GDM1 (cell line): ENCODE results near the gene KCTD16.

Source experiments
- DNase-seq: peaks from one replicate; lab custom pipeline; 2025; lab: John Stamatoyannopoulos, UW

The KCTD16 gene

DNA sequence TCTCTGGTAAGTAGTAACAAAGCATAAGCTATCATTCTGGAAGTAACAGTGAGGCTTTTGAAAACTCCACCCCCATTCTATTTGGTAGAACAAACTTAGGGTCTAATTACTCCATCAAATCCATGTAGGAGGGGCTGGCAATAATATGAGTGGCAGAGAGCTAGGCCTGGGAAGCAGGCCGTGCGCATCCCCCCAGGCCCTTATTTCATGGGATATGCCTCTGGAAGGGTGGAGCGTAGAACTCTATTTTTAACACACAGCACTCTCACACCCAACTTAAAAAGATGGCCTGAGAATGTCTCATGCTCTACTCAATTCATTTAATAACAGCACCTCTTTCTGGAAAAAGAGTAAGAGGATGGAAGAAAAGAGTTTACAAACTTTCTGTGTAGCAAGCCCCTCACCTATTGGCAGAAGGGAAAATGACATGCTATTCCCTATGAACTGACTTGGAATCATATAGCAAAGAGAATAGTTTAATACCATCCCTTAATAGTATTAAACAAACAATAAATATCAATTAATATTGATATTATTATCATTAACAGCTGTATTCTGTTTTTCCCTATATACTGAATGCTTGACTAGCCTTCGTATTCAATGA, 233.2 kb downstream of the KCTD16 start:
- no peak for DNase-seq

DNA sequence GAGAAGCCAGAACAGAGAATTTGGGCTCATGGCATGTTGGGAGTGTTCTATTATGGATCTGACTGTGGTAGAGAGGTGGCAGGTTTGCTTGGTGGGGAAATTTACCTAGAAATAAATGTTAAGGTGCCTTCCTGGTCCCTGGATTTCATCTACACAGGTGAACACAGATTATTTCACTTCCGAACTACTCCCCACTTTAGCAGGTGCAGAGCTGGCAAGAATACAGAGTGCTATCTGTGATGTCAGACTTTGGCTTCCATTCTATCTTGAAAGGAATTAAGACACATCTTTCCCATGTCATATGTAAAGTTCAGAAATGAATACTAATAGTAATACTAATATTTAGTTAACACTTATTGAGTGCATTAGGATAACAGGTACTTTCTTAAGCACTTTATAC, 234.0 kb downstream of the KCTD16 start:
- DNase-seq = no peak

DNA sequence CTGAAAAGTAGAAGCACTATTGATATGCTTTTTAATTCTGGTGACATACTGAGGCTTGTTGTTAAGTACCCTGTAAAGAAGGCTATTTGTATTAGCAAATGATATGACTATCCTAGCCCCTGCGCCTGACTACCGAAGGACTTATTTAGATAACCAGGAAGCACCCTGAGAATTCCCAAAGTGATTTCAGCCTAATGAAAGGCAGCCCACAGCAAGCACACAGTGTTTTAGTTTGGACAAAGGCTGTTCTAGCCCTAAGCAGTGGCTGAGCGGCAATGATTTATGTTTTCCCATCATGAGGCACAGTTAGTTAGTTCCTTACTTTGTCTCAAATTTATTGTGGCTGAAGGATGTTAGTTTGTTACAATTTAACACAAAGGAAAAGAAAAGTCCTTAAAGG, 235.3 kb downstream of the KCTD16 start:
- DNase-seq = no peak

DNA sequence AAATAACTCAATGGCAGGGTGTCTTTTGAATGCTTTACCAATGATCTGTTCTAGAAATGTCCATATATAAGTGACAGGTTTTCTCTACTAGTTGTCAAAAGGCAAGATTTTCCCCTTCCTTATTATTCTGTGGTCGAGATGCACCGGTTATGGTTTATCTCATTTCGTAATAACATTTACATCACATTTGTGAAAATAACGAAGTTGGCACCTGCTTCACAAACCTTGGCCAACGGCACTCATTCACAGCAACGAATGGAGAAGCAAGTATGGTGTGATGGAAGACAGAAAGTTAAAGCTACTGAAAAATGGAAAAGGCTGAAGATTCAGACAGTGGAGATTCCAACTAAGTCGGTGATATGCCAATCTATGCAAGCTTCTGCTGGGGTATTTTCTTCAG, 235.8 kb downstream of the KCTD16 start:
- no peak for DNase-seq

DNA sequence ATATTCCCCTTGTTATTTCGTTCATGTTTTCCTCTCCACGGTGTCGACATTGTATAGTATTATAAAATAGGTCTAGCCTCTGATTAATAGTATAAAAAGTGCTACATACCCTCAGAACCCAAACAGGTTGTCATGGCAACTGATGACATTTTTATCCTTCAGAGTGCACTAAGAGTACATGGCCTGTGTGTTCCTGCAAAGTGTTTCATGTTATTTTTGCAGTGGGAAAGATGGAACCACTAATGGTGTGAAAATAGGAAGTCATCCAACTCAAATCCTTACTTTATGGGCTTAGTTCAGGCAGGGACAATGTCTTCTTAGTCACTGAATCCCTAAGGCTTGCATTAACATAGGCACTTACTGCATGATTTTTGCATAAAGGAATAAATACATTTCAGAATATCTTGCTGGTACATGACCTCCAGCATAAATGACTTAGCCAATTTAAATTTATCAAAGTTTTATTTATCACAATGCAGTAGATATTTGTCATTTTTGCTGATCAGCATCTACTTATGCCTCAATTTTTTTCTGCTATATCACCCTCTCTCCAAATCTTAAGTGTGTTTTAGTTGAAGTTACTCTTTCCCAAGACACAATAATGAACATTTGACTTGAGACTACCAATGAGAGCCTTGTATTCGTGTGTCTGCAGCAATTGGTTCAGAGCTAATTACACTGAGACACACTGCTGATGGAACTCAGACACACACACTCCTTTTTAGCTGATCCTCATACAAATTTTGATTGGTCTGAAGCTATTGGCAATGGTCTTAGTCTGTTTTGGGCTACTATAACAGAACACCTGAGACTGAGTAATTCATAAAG, 243.7 kb downstream of the KCTD16 start:
- DNase-seq = no peak

DNA sequence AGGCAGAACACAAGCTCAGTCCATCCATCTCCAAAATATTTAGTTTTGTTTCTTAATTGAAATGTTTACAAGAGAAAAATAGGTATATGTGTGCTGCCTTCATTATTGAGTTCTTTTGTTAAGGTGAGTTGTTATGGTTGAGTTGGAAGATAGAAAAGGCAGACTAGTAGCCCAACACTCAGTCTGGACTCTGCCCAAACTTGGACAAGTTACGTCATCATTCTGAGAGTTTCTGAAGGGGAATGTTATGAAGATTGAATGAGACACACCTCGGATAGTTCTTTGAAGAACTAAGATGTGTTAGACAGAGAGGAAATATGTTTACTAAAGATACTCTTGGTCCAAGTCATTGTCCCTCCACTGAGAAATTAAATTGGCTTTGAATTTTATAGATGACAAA, 245.5 kb downstream of the KCTD16 start:
- DNase-seq = no peak

DNA sequence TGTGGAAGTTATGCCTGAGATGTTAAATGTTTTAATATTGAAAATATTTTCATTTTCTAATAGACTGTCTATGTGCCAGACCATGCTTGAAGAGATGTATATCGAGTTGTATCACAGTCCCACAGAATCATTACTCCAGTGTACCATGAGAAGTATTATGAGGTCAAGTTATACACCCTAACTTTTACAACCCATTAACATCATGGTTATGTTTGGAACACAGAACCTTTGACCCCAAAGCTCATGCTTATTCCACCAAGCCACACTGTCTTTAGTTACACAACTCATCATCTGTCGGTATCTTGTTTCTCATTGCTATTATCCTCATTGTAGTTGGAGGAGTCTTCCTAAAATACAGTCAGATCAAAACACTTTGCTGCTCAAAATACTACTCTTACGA, 248.0 kb downstream of the KCTD16 start:
- no peak for DNase-seq

DNA sequence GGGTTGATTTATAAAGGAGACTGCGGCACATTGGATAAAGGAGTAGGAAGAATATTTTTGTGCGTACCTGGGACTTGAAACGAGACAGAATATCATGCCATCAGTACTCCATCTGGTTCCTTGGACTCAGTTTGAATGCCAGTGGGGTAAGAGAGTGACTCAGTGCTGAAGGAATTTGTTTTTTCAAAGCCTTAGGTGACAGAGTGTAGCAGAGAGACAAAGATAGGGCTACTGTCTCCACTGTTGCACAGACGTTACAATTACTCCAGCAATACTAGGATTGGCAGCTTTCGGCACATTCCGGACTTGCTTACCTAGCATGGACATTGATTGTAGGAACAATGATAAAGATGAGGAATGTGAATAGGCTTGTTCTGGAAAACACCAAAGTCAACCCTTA, 250.7 kb downstream of the KCTD16 start:
- no peak for DNase-seq

DNA sequence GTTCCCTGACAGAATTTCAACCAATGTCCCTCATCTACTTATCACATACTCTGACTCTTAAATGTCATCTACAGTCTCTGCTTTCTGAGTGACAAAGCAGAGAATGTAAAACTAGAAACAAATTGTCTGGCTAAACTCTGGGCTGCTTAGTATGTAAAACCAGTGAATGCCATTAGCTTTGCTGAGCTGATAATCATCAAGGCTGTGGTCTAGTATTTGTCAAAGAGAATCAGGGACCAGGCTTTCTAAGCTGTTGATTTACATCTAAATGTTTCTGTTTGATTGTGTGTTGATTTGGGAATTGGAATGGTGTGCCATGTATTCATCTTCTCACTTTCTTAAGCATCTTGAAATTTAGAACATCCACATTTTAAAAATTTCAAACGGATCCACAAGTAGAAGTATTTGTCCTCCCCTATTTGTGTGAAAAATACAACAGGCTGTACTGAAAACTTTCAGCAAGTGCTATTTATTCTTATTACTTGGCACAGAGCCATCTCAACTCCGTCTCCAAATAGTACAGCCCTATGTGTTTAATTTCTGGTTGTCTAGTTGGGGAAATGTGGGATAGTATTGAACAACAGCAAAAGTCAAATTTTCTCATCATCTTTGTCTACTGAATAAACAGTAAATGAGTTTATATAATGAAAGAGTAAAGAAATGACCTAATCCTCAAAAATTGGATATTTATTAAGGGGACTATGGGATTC, 251.5 kb downstream of the KCTD16 start:
- DNase-seq = no peak

DNA sequence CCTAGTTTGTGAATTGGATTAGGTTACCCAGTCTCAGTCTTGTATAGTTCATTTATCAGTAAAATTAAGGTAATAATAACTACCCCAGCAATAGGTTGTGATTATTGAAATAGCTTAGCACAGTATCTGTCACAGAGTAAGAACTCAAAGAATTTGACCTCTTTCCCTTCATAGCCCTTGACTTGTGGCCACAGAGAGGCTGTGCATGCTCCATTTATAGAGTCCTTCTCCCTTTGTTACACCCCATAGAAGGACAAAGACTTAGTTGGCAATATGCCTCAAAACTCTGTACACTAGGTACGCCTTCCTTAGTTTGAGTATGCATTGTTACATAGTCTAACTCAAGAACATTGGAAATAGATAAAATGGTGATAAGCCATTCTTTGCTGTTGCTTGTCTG, 257.2 kb downstream of the KCTD16 start:
- no peak for DNase-seq

DNA sequence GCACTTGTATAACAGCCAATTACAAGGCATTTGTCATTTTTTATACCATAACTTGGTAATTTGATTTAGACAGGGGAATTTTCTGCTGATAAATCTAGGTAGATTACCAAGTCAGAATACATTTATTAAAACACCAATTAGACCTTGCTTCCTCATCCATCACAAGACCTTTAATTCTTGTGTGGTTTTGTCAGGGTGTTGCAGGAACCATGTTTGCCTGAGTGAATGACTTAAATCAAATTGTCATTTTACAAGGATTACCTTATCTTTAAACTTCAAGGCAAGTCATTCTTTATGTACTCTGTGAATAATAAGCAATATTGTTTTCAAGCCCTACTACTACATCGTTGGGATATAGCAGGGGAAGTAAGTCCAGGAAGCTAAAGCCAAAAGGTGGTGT, 257.7 kb downstream of the KCTD16 start:
- DNase-seq = no peak

DNA sequence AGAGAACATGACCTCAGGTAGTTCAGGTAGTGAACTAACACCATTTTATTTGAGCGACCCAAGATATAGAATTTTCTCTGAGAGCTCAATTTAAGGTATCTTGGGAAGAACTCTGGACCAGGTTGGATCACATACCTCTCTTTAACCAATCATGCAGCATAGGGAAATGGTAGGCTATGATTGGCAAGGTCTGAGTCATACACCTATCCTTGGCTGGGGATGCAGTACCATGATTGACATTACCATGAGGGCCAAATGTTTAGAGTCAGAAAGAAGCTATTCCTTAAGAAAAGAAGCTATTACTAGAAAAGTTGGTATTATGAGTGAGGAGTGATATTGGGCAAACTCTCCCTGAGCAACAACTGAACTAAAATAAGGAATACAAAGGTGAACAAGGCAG, 258.7 kb downstream of the KCTD16 start:
- DNase-seq = no peak

DNA sequence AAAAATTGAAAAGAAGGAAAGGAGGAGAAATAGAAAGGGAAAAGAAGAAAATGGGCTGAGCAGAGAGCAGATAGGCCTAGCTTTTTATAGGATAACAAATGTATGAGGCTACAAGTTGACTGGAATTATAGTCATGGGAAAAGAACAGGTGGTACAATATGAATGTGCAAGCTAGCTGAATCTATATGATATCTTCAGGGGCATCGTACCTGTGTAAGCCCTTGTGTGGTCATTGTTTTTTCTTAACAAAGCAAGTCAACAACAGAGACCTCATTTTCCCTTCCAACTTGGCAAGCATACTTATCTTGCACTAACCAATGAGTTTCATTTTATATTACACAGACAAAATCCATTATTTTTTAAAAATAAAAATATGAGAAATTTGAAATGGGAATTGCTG, 259.2 kb downstream of the KCTD16 start:
- no peak for DNase-seq

DNA sequence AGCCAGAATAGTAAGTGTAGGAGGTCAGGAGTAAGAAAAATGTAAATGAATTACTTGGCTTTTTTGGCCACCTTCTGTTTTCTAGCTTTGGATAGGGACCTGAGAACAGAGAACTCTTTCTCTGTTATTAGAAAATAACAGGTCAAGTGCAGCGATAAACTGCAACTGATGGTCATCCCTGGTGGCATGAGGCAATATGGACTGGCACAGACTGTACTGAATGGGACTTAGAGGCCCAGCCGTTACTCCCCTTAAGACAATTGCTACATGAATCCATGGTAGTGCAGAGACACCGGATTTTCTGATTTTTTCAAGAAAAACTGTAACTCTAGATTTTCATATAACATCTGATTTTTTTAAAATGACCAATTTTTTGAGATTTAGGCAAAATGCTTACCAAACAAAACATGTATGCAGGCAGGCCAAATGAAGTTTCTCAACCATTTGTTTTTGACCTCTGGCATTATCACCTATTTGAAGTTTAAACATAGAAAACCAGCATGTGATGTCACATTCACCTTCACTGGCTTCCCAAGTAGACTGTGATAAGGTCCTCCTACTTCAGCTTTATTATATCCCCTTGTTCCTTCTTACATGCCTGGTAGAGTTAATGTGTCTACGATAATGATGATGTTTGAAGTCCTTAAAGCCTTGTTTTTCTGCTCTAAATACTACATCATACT, 262.6 kb downstream of the KCTD16 start:
- DNase-seq = no peak

DNA sequence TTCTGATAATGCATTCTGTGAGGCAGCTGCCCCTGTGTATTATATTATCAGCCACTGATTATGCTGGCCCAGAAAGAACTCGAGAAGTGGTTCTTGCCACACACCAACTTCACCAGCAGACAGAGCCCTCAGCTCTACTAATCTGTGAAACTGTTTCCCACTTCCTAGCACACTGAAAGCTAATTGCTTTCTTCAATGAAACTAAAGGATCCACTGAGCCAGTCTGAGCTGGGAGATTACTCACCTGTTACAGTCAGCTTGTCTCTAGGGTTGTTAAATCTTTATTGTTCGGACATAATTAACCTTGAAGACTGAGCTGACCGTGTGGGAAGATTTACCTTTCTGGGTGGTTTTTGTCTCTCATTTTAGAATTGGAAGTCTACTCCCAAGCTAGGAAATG, 263.2 kb downstream of the KCTD16 start:
- no peak for DNase-seq

DNA sequence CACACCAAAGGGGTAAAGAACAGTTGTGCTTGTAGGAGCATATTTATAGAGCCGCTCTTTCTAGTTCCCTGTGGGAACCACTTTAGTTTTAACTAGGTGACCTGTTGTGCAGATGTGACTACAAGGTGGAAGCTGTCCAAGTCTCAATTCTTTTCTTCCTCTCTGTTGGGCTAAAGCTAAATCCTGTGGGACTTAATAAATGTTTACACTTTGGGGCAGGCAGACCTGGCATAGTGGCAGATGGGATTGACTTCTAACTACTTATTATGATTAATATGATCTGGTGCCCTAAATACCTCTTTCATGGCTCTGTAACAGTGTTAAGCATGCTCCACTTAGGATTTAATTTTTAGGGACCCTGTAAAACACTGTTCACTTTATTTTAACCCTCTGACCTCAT, 265.3 kb downstream of the KCTD16 start:
- no peak for DNase-seq

DNA sequence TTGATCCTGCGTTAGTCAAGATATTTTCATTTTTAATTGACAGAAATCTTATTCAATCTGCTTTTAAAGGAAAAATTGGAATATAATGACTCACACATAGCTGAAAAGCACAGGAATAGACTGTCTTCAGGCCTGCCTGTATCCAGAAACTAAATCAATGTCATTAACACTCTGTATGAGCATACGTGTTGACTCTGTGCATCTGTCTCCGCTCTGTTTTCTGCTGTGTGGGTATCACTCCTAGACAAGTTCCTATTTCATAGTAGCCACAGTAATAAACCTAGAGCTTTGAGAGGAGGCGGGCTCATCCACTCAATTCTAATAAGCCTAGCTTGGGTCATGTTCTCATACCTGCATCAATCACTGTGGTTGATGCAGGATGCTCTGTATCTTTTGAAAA, 267.6 kb downstream of the KCTD16 start:
- DNase-seq = no peak

DNA sequence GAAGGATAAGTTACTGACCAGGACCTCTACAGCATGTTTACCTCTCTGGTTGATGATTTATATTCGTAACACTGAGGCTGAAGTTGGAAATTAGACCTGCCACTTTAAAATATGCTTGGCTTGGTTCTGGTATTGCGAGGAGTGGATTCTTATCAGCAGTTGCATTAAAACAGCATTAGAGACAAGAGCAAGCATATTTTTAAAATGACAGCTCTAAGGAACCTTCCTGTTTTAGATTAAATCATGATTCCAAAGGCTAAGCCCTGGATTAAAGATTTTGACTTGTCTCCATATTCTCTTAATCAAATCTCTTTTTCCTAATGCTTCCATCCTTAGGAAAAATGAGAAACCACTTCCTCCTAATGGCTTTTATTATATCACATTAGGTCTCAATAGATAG, 277.8 kb downstream of the KCTD16 start:
- DNase-seq = no peak

DNA sequence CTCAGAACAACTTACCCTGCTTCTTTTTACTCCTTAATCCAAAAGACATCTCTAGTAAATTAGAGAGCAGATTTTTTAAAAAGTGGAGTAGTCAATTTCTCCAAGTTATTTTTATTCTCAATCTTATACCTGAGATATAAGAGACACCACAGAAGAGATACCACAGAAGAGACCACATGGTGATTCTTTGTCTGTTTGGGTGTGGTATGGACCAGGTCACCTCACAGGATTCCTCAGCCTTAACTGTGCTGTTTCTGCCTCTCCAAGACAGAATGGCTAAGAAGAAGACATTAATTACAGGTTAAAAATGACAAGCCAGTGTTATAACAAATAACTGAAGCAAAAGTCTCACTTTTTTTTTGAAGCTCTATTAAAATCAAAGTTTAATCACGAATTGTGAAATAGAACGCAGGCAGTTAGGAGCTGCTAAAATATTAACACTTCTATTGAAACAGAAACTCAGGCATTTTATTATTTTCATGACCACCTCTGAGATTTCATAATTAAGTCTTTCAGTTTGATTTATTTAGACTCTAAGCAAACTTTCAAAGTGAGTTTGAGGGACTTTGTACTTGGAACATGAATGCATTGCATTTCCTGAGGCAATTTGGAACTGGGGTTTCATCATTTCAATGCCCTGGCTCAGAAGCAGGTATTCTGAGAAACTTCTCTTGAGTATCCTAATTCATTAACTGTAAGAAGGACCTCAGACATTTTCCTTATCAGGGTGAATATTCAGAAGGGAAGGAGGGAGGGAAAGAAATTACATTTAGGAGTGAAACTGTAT, 280.7 kb downstream of the KCTD16 start:
- DNase-seq = no peak

DNA sequence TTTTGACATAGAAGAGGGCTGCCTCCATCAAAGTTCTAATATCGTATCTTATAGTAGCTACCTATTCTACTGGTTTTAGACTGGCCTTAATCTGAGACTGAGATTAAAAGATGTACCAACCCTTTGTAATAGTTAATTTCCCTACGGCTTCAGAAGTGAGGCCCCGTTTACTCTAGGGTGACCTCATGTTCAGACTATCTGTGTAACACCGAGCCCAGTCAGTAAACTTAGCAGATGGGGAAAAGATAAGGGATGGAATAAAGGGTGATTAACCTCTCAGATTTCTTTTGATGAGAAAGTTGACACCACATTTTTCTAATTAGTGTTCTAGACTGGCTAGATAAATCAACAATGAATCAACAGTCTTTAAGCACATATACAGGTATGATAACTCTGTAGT, 283.1 kb downstream of the KCTD16 start:
- no peak for DNase-seq

DNA sequence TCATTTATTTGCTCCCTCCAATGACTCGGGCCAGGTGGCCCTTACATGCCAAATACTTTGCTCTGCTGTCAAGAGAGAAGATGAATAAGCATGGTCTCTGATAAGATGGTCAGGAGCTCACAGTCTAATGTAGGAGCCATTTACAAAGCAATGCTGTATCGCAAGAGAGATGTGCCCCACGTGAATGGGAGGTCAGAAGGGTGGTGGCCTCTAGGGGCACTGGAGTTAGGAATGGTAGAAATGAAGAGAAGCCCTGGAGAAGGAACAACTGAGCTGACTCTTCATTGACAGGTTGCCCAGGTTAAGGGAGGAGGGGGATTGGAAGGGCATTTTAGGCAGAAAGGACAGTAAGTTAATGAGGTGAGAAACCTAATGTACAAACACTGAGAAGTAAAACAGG, 286.5 kb downstream of the KCTD16 start:
- no peak for DNase-seq

DNA sequence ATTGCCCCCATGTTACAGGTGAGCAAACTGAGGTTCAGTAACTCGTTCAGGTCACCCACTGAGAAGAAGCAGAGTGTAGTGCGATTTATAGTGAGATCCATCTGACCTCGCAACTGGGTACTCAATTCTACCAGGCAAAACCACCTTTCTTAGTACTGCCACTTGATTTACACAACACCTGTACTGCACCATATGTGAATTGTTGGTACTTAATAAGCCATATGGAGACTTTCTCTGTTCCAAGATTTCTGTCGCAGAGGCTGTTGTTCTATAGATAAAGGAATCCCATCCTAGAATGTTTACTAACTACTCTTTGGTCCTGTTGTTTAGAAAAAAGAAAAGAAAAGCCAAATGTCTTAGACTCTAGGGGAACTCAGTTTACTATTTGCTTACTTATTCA, 287.5 kb downstream of the KCTD16 start:
- no peak for DNase-seq
